H9 (cell line): ENCODE results near the gene CCT7. TPM values are rescaled to one million over a fixed set of nuclear protein-coding genes. Genes with fewer than 3 reads are reported as not detected.

Source experiments
- DNase-seq: peaks from one replicate; pipeline ENCODE4 v3.0.0-alpha.2; 2017
- H2AFZ ChIP-seq: one replicate; pipeline ENCODE4 v1.6.1; 2013; ENCODE audit warnings: mild to moderate bottlenecking, low read length, control low read depth, moderate library complexity
- H2AK5ac ChIP-seq: 2 replicates; pipeline ENCODE4 v1.6.1; 2013; ENCODE audit warnings: low read length, control low read depth, mixed read lengths; ENCODE audit not compliant: insufficient read length
- H2BK120ac ChIP-seq: one replicate; pipeline ENCODE4 v1.6.1; 2013; ENCODE audit warnings: low read depth, mild to moderate bottlenecking, low read length, control low read depth, inconsistent platforms; ENCODE audit not compliant: poor library complexity, severe bottlenecking
- H2BK12ac ChIP-seq: 2 replicates; pipeline ENCODE4 v1.6.1; 2013; ENCODE audit warnings: low read length, control low read depth, mixed read lengths, low read depth; ENCODE audit not compliant: insufficient read length
- H2BK15ac ChIP-seq: 2 replicates; pipeline ENCODE4 v1.6.1; 2013; ENCODE audit warnings: low read depth, low read length, control low read depth
- H2BK20ac ChIP-seq: one replicate; pipeline ENCODE4 v1.6.1; 2013; ENCODE audit warnings: low read depth, mild to moderate bottlenecking, low read length, control low read depth, inconsistent platforms; ENCODE audit not compliant: poor library complexity, severe bottlenecking
- H2BK5ac ChIP-seq: 2 replicates; pipeline ENCODE4 v1.6.1; 2013; ENCODE audit warnings: low read length, control low read depth, mixed read lengths; ENCODE audit not compliant: insufficient read length
- H3K14ac ChIP-seq: 2 replicates; pipeline ENCODE4 v1.6.1; 2013; ENCODE audit warnings: low read length, control low read depth; ENCODE audit not compliant: insufficient read depth
- H3K18ac ChIP-seq: 2 replicates; pipeline ENCODE4 v1.6.1; 2013; ENCODE audit warnings: low read depth, mild to moderate bottlenecking, mixed read lengths, low read length, control low read depth; ENCODE audit not compliant: insufficient read length
- H3K23ac ChIP-seq: 2 replicates; pipeline ENCODE4 v1.6.1; 2013; ENCODE audit warnings: low read length, control low read depth, mixed read lengths, low read depth; ENCODE audit not compliant: insufficient read length
- H3K23me2 ChIP-seq: 2 replicates; pipeline ENCODE4 v1.6.1; 2013; ENCODE audit warnings: low read depth, mild to moderate bottlenecking, mixed read lengths, low read length, control low read depth; ENCODE audit not compliant: insufficient read length, poor library complexity, severe bottlenecking
- H3K27ac ChIP-seq: 2 replicates; pipeline ENCODE4 v1.5.1; 2013; ENCODE audit warnings: low read length, control low read depth, mixed read lengths, low read depth; ENCODE audit not compliant: insufficient read length
- H3K27me3 ChIP-seq: 2 replicates; pipeline ENCODE4 v1.6.1; 2013; ENCODE audit warnings: low read length, control low read depth, inconsistent platforms; ENCODE audit not compliant: insufficient read depth
- H3K4ac ChIP-seq: 2 replicates; pipeline ENCODE4 v1.6.1; 2013; ENCODE audit warnings: low read depth, mild to moderate bottlenecking, control low read depth, inconsistent platforms, low read length, moderate library complexity
- H3K4me1 ChIP-seq: 2 replicates; pipeline ENCODE4 v1.6.1; 2013; ENCODE audit warnings: low read length, control low read depth, inconsistent platforms; ENCODE audit not compliant: insufficient read depth
- H3K4me2 ChIP-seq: 2 replicates; pipeline ENCODE4 v1.6.1; 2013; ENCODE audit warnings: low read length, control low read depth, mixed read lengths; ENCODE audit not compliant: insufficient read length, insufficient read depth
- H3K56ac ChIP-seq: 2 replicates; pipeline ENCODE4 v1.6.1; 2013; ENCODE audit warnings: low read depth, mild to moderate bottlenecking, mixed read lengths, low read length, control low read depth; ENCODE audit not compliant: insufficient read length
- H3K79me1 ChIP-seq: 2 replicates; pipeline ENCODE4 v1.6.1; 2013; ENCODE audit warnings: low read depth, mild to moderate bottlenecking, moderate library complexity, low read length, control low read depth, inconsistent platforms; ENCODE audit not compliant: insufficient read depth, poor library complexity, severe bottlenecking
- H3K79me2 ChIP-seq: 2 replicates; pipeline ENCODE4 v1.6.1; 2013; ENCODE audit warnings: low read length, control low read depth, inconsistent platforms; ENCODE audit not compliant: insufficient read depth
- H3K9ac ChIP-seq: 2 replicates; pipeline ENCODE4 v1.6.1; 2013; ENCODE audit warnings: low read length, control low read depth, mixed read lengths; ENCODE audit not compliant: insufficient read length; ENCODE audit errors: extremely low read depth
- H3K9me3 ChIP-seq: one replicate; pipeline ENCODE4 v1.6.1; 2013; ENCODE audit warnings: low read depth, low read length, inconsistent platforms; ENCODE audit not compliant: control insufficient read depth
- H3T11ph ChIP-seq: one replicate; pipeline ENCODE4 v1.6.1; 2013; ENCODE audit warnings: mild to moderate bottlenecking, low read length, control low read depth, inconsistent platforms
- H4K20me1 ChIP-seq: one replicate; pipeline ENCODE4 v1.6.1; 2013; ENCODE audit not compliant: control insufficient read depth, insufficient read length, insufficient read depth
- H4K5ac ChIP-seq: 2 replicates; pipeline ENCODE4 v1.6.1; 2013; ENCODE audit warnings: low read depth, mild to moderate bottlenecking, mixed read lengths, low read length, control low read depth; ENCODE audit not compliant: insufficient read length
- H4K8ac ChIP-seq: replicated peaks from 2 replicates; pipeline ENCODE4 v1.6.1; 2013; ENCODE audit warnings: low read length, control low read depth, mixed read lengths, low read depth; ENCODE audit not compliant: insufficient read length
- H4K91ac ChIP-seq: 2 replicates; pipeline ENCODE4 v1.6.1; 2013; ENCODE audit warnings: low read depth, mild to moderate bottlenecking, moderate library complexity, mixed read lengths, low read length, control low read depth; ENCODE audit not compliant: insufficient read length
- H3K27ac Mint-ChIP-seq, 3 experiments: 2 replicates in 2 of 3; 3 replicates in 1 of 3; pipeline ENCODE4 v1.8.0; 2020 to 2021; ENCODE audit warnings: mixed read lengths in 3 of 3, mild to moderate bottlenecking in 1 of 3, moderate library complexity in 1 of 3
- H3K27me3 Mint-ChIP-seq: 2 replicates; pipeline ENCODE4 v1.8.0; 2021; ENCODE audit warnings: low read depth, mild to moderate bottlenecking, moderate library complexity, mixed read lengths
- H3K36me3 Mint-ChIP-seq, 3 experiments: 2 replicates in 2 of 3; 3 replicates in 1 of 3; pipeline ENCODE4 v1.8.0; 2020 to 2021; ENCODE audit warnings: low read depth in 3 of 3, mixed read lengths in 3 of 3; ENCODE audit not compliant: insufficient read depth in 1 of 3
- H3K4me1 Mint-ChIP-seq, 2 experiments: 2 replicates each; pipeline ENCODE4 v1.8.0; 2020; ENCODE audit warnings: mixed read lengths in 2 of 2
- H3K4me3 Mint-ChIP-seq, 2 experiments: 2 replicates in 1 of 2; 3 replicates in 1 of 2; pipeline ENCODE4 v1.8.0; 2020 to 2021; ENCODE audit warnings: mild to moderate bottlenecking in 2 of 2, mixed read lengths in 2 of 2, moderate library complexity in 1 of 2
- H3K9me3 Mint-ChIP-seq, 2 experiments: 2 replicates in 1 of 2; 3 replicates in 1 of 2; pipeline ENCODE4 v1.8.0; 2020; ENCODE audit warnings: mild to moderate bottlenecking in 2 of 2, mixed read lengths in 2 of 2, moderate library complexity in 1 of 2
- CTCF ChIP-seq: fragments of 200-600 bp; sonication (generic); conservative IDR thresholded peaks from 3 replicates; pipeline ENCODE4 v1.8.0; 2021; ENCODE audit warnings: antibody characterized with exemption, mild to moderate bottlenecking
- WGBS: extraction: QIAGEN DNeasy Blood & Tissue Kit; methylation state at CpG from one replicate; pipeline ENCODE4 v1.1.7; 2013; ENCODE audit warnings: missing lambda C conversion rate, low lambda C conversion rate, mixed read lengths; ENCODE audit not compliant: insufficient read length; ENCODE audit errors: extremely low coverage; 5-methylcytosine and 5-hydroxymethylcytosine counted together
- total RNA-seq: library from RNA; stranded (reverse); gene quantifications from 2 replicates; pipeline ENCODE4 v1.2.1, GENCODE V29; 2021

The CCT7 gene
- total RNA-seq, 1 experiment from 2014 or later, result 500 TPM

- Mint-ChIP-seq H3K36me3 (peaks cover 4 to 20% (median 14%) of the 10 kb centered on the region in 3 experiments; a peak in 6 of 7 replicates), H3K27ac (no peak overlapping the region), H3K9me3 (no peaks in the 10 kb centered on the region), H3K4me3 (no peak overlapping the region; a peak in 1 of 5 replicates), H3K27me3 (peaks cover 43% of the 10 kb centered on the region), H3K4me1 (peaks cover 9 to 17% of the 10 kb centered on the region in 2 experiments)
- Histone ChIP-seq H3K79me1 (no peaks in the 10 kb centered on the region), H3K18ac (no peak overlapping the region), H3K14ac (no peak overlapping the region), H2AK5ac (no peak overlapping the region), H3K23me2 (peaks cover 9% of the 10 kb centered on the region), H3K27ac (no peak overlapping the region), H3K27me3 (no peaks in the 10 kb centered on the region; the same call in 1 of the 2 replicates), H3K9me3 (no peaks in the 10 kb centered on the region), H4K5ac (no peak overlapping the region), H3K9ac (no peak overlapping the region), H3T11ph (no peak overlapping the region), H4K91ac (no peak overlapping the region), H3K4ac (no peak overlapping the region), H3K4me1 (peaks cover 2% of the 10 kb centered on the region; the same call in 1 of the 2 replicates), H4K8ac (no peak overlapping the region), H2AFZ (no peak overlapping the region), H2BK5ac (no peak overlapping the region), H3K23ac (no peak overlapping the region), H2BK12ac (no peak overlapping the region), H3K4me2 (no peak overlapping the region), H3K79me2 (no peaks in the 10 kb centered on the region), H2BK120ac (no peak overlapping the region), H3K56ac (no peak overlapping the region), H4K20me1 (no peaks in the 10 kb centered on the region), H2BK15ac (no peak overlapping the region), H2BK20ac (no peak overlapping the region)
- no peak for DNase-seq
- WGBS, result no CpG with 5 or more reads among the region's 4 CpGs
- no peak for TF ChIP-seq CTCF
Observed at GRCh38 chr2:73267008-73267407, 32.9 kb downstream of the CCT7 start.
